ENCODE data around the gene RSPO1.
"Not testable (repeated sequence)": the region's sequence is repeated elsewhere in the genome, so short reads cannot be mapped to it uniquely, and the experiment has no call there.

The RSPO1 gene

GRCh38 chr1:37614105-37614504 is 20.6 kb downstream of the RSPO1 start:
- FAIRE-seq = no peak

- no peak for FAIRE-seq
Observed at GRCh38 chr1:37612186-37612585, 22.5 kb downstream of the RSPO1 start.

DNA sequence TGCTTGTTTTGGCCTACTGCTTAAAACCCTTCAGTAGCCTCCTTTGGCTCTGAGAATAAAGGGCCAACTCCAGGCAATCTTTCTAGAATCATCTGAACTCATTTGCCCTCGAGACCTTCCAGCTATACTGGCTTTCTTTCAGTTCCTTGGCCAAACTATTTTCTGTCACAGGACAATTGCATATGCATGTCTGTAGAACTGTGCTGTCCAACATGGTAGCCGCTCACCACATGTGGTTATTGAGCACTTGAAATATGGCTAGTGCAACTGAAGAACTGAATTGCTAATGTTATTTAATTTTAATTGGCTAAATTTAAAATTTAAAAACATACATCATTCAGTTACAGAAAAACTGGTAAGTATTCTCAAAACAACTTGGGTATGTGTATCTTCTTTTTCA is 24.7 kb downstream of the RSPO1 start:
- no peak for FAIRE-seq

- FAIRE-seq = no peak
Observed at GRCh38 chr1:37609002-37609401, 25.7 kb downstream of the RSPO1 start.

- FAIRE-seq = no peak
Observed at GRCh38 chr1:37606481-37607263, 28.0 kb downstream of the RSPO1 start.

- no peak for FAIRE-seq
Observed at GRCh38 chr1:37605806-37606474, 28.8 kb downstream of the RSPO1 start.

GRCh38 chr1:37605061-37605650 is 29.5 kb downstream of the RSPO1 start:
- FAIRE-seq = no peak

GRCh38 chr1:37602750-37603694 is 31.7 kb downstream of the RSPO1 start:
- FAIRE-seq = no peak

GRCh38 chr1:37601441-37601840 is 33.3 kb downstream of the RSPO1 start:
- FAIRE-seq = no peak

DNA sequence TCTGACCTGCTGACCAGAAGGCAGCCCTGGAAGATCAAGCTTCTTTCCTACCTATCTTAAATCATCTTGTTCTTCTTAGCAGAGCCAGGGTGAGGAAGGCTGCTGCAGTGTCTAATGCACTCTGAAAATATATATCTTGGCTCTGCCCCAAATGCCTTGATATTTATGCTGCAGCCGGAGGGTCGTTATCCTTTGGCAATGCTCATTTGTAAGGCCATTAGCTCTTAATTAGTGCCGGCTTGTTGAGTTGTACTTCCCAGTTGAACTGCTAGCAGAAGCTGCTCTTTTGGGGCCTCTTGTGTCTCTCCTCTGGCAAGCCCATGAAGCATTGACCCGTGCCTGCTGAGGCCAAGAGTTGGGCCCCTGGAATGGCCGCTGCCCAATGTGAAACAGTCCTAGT is 34.8 kb downstream of the RSPO1 start:
- no peak for FAIRE-seq

GRCh38 chr1:37596182-37596667 is 38.5 kb downstream of the RSPO1 start:
- FAIRE-seq = no peak

DNA sequence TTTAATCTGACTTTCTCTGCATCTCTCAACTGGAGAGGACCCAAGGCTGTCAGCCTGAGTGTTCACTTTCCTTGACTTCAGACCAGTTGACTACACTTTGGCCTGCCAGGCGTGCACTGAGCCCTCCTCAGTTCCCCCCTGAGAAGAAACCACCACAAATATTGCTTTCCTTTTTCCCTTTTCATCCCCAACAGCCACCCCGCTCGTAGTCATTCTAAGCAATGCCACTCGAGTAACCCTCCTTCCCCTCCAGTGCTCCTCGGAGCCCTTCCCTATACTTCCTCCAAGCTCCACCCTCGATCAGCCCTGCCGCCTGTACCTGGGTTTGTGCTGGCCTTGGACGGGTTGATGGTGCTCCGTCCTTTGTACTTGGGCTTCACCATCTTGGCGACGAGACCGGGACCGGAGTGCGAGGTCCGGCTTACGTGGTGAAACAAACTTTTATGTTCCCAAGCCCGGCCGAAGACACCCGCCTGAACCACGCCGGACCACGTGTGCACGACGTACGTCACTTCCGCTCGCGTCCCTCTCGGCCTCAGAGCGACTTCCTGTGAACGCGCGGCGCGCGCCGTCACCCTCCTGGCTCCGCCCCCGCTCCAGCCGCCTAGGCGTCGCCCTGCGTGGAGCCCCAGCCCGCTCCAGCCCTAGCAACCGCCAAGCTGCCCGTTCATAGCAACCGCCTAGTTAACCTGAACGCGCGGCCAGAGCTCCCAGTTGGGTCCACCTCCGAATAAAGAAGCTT is 39.1 kb downstream of the RSPO1 start, which contains the start of gene GNL2:
Gene GNL2 (minus strand): TSS at position 498 of the 742 bp plus-strand sequence. CDS start 115 bp downstream, at position 383.
- FAIRE-seq = peak; percentile 18

DNA sequence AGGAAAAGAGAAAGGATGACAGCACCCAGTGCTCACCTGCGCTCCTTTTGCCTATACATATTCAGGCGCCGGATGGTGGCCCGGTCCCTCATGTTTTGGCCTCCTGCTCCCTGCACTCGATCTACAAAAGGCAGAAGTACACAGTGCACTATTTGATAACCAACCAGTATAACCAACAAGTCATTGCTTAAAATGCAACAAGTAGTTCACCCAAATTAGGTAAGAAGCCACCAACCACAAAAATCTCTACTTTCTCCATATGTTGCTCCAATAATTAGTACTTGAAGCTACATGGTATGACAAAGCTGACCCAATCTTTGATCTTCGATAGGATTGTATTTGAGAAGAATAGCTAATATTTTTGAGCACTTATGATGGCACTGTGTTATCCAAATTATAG is 41.0 kb downstream of the RSPO1 start:
- no peak for FAIRE-seq

DNA sequence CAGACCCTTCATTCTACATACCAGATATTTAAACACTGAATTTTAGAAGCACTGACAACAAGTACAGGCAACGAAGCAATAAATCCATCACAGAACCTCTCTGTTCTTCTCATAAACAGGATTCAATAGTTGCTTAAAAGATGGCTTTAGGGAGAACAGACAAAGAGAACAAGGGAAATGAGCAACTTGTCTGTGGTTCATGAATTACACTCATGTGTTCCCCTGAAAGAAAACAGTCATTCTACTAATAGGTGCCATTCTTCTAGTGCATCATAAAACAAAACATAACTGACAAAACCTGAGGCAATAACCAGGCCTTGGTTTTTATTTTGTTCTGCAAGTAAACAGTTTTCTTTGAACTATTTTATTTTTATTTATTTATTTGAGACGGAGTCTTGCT is 45.8 kb downstream of the RSPO1 start:
- no peak for FAIRE-seq

DNA sequence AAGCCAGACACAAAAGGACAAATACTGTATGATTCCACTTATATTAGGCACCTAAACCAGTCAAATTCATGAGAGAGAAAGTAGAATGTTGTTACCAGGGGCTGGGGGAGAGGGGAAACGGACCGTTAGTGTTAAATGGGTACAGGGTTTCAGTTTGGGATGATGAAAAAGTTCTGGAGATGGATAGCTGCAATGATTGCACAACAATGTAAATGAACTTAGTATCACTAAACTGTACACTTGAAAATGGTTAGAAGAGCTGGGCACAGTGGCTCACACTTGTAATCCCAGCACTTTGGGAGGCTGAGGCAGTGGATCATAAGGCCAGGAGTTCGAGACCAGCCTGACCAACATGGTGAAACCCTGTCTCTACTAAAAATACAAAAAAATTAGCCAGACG is 50.1 kb downstream of the RSPO1 start:
- FAIRE-seq = not testable (repeated sequence)

DNA sequence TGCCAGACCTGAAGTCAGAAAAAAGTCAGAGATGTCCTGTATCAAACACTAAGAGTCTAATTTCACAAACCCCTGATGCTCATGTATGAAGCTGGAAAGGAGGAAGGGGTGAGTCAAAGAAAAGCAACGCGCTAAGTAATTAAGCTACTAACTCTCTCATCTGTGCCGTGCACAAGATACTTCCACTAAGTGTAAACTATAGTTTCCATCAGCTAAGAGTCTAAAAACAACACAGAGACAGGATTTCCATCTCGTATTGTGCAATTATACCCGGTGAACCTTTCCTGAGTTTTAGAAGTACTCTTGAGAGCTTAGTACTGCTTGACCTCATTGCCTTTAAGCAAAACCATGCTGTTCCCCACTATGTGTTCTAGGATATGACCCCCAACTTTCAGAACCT is 59.0 kb downstream of the RSPO1 start:
- no peak for FAIRE-seq

DNA sequence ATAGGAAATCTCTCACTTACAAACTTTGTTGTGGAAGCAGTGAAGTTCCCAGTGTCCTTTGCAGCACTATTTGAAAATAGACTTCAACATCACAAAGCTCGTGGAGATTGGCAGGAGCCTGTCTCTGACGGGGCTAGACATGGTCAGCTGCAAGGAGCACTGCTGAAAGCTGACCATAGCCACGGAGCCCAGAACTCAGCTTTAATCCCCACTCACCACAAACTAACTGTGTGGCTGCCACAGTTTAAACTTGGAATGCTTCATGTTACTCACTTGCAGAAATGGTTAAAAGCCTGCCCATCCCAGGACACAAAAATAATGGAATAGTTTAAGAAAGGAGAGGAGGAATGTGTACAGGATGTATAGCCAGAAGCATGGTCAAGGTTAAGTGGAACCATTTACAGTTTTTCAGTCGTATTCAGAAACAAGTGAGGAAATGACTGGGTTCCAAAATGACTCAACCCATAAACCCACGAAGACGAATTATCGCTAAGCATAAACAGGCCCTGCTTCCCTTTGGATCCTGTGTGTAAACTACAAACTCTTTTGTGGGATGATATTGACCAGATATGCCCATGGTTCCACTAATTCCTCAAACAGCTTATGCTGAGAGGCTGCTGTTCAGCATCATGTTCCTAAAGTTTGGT is 59.7 kb downstream of the RSPO1 start:
- FAIRE-seq = no peak

- FAIRE-seq = no peak
Observed at GRCh38 chr1:37570528-37571334, 64.0 kb downstream of the RSPO1 start.

- FAIRE-seq = no peak
Observed at GRCh38 chr1:37567023-37567422, 67.7 kb downstream of the RSPO1 start.

DNA sequence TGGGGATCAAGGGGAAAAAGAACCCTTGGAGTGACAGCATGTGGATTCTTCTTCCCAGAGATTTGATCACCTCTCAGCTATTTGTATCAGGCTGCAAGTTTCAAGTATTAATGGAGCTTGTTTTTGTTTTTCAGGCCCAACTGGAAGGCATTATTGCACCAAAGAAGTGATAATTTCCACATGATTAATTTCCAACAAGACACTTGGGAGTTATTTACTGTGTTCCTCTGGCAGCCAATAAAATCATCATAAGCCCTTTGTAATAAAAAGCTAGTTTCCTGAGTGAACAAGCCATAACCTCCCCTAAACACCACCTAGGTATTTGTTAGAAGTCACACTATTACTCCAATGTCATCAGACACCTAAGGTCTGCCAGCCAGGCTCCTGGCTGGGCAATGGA is 69.8 kb downstream of the RSPO1 start:
- no peak for FAIRE-seq

Data from endometrium (tissue), 2 donors.